ENCODE data around the gene SYTL5. TPM values are rescaled to one million over a fixed set of nuclear protein-coding genes. Genes with fewer than 3 reads are reported as not detected.

Gene SYTL5
- total RNA-seq, 1 donor from 2014 or later, result 0.27 TPM

GRCh38 chrX:38085813-38086212 lies 79.5 kb downstream of the SYTL5 start:
- no peaks in the 10 kb centered on the region for H3K9me3 Mint-ChIP-seq (ENCODE audit: low read depth)
- no peaks in the 10 kb centered on the region for H3K36me3 Mint-ChIP-seq (ENCODE audit: low read depth)
- H3K27ac Mint-ChIP-seq (ENCODE audit: unreplicated experiment), result no peak overlapping the region
- peaks cover 15% of the 10 kb centered on the region for H3K4me1 Mint-ChIP-seq (ENCODE audit: low read depth)
- no peak for DNase-seq (ENCODE audit: low spot score)
- TF ChIP-seq CTCF (IDR thresholded peaks at IDR 0.05), result no peak
- no peak overlapping the region for H3K4me3 Mint-ChIP-seq (ENCODE audit: unreplicated experiment)
- no peaks in the 10 kb centered on the region for H3K27me3 Mint-ChIP-seq (ENCODE audit: low read depth)

GRCh38 chrX:38086451-38087215 lies 80.3 kb downstream of the SYTL5 start:
- Mint-ChIP-seq H3K36me3 (ENCODE audit: low read depth) (no peaks in the 10 kb centered on the region), H3K9me3 (ENCODE audit: low read depth) (no peaks in the 10 kb centered on the region), H3K4me1 (ENCODE audit: low read depth) (peaks cover 15% of the 10 kb centered on the region), H3K27me3 (ENCODE audit: low read depth) (no peaks in the 10 kb centered on the region), H3K27ac (ENCODE audit: unreplicated experiment) (no peak overlapping the region), H3K4me3 (ENCODE audit: unreplicated experiment) (no peak overlapping the region)
- TF ChIP-seq CTCF (IDR thresholded peaks at IDR 0.05), result no peak
- DNase-seq (ENCODE audit: low spot score), result no peak

GRCh38 chrX:38087594-38087993 lies 81.2 kb downstream of the SYTL5 start:
- Mint-ChIP-seq H3K36me3 (ENCODE audit: low read depth) (no peaks in the 10 kb centered on the region), H3K9me3 (ENCODE audit: low read depth) (no peaks in the 10 kb centered on the region), H3K27me3 (ENCODE audit: low read depth) (no peaks in the 10 kb centered on the region), H3K4me1 (ENCODE audit: low read depth) (peaks cover 15% of the 10 kb centered on the region), H3K27ac (ENCODE audit: unreplicated experiment) (no peak overlapping the region), H3K4me3 (ENCODE audit: unreplicated experiment) (no peak overlapping the region)
- DNase-seq (ENCODE audit: low spot score), result no peak
- TF ChIP-seq CTCF (IDR thresholded peaks at IDR 0.05), result no peak

- H3K27ac Mint-ChIP-seq (ENCODE audit: unreplicated experiment), result no peak overlapping the region
- no peak overlapping the region for H3K4me3 Mint-ChIP-seq (ENCODE audit: unreplicated experiment)
Observed at GRCh38 chrX:38089173-38089982, 83.0 kb downstream of the SYTL5 start.

More at GRCh38 chrX:38089173-38089982, 83.0 kb downstream of the SYTL5 start:
- DNase-seq (ENCODE audit: low spot score), result no peak
- no peaks in the 10 kb centered on the region for H3K9me3 Mint-ChIP-seq (ENCODE audit: low read depth)
- peaks cover 15% of the 10 kb centered on the region for H3K4me1 Mint-ChIP-seq (ENCODE audit: low read depth)
- no peaks in the 10 kb centered on the region for H3K27me3 Mint-ChIP-seq (ENCODE audit: low read depth)
- TF ChIP-seq CTCF (IDR thresholded peaks at IDR 0.05), result no peak
- no peaks in the 10 kb centered on the region for H3K36me3 Mint-ChIP-seq (ENCODE audit: low read depth)

Data from chondrocyte (in vitro differentiated cells).